Heart left ventricle (tissue), 16 donors: ENCODE measurements around the gene USP32. TPM values are rescaled to one million over a fixed set of nuclear protein-coding genes. Genes with fewer than 3 reads are reported as not detected.

Source experiments
- ATAC-seq, 4 donors: fragments of 200-7000 bp; cut with Tn5 transposase; one replicate each; pipeline ENCODE4 v1.9.1; 2020 to 2022; ENCODE audit warnings: moderate library complexity in 4 of 4, mild to moderate bottlenecking in 3 of 4, moderate number of reproducible peaks in 1 of 4
- DNase-seq, 5 donors: peaks; one replicate each; pipeline ENCODE4 v3.0.0-alpha.2; 2020
- H3K27ac ChIP-seq, 12 donors: fragments of 200-600 bp; sonication (generic) in 4 of 12; one replicate each; pipeline versions ENCODE4 v1.5.0 to v1.8.0; 2016 to 2022; ENCODE audit warnings: mild to moderate bottlenecking in 2 of 12
- H3K27me3 ChIP-seq, 9 donors: fragments of 200-600 bp; sonication (generic) in 2 of 9; one replicate each; pipeline versions ENCODE4 v1.5.1 to v1.8.0; 2016 to 2022; ENCODE audit warnings: mild to moderate bottlenecking in 3 of 9
- H3K36me3 ChIP-seq, 9 donors: fragments of 200-600 bp; sonication (generic) in 2 of 9; one replicate each; pipeline versions ENCODE4 v1.5.0 to v1.8.0; 2018 to 2022; ENCODE audit warnings: mild to moderate bottlenecking in 2 of 9
- H3K4me1 ChIP-seq, 12 donors: fragments of 200-600 bp; sonication (generic) in 4 of 12; one replicate each; pipeline versions ENCODE4 v1.5.0 to v1.8.0; 2016 to 2022; ENCODE audit warnings: mild to moderate bottlenecking in 3 of 12
- H3K4me3 ChIP-seq, 12 donors: fragments of 200-600 bp; sonication (generic) in 4 of 12; one replicate each; pipeline versions ENCODE4 v1.5.0 to v1.8.0; 2017 to 2022; ENCODE audit warnings: mild to moderate bottlenecking in 9 of 12, moderate library complexity in 4 of 12
- H3K9me3 ChIP-seq, 12 donors: fragments of 200-600 bp; sonication (generic) in 4 of 12; one replicate each; pipeline versions ENCODE4 v1.5.0 to v1.8.0; 2016 to 2022; ENCODE audit warnings: mild to moderate bottlenecking in 1 of 12
- CTCF ChIP-seq, 12 donors: fragments of 200-600 bp; sonication (generic) in 4 of 12; IDR thresholded peaks; one replicate each; pipeline versions ENCODE4 v1.5.0 to v1.8.0; 2018 to 2022; ENCODE audit warnings: antibody characterized with exemption in 12 of 12, mild to moderate bottlenecking in 5 of 12
- POLR2A ChIP-seq, 2 donors: fragments of 450-650 bp; IDR thresholded peaks; one replicate each; pipeline ENCODE4 v1.6.1; 2017; ENCODE audit warnings: antibody characterized with exemption in 2 of 2, mild to moderate bottlenecking in 2 of 2, moderate library complexity in 2 of 2
- WGBS, 4 donors: extraction: QIAGEN DNeasy Blood & Tissue Kit in 2 of 4; methylation state at CpG; one replicate each; pipeline versions ENCODE4 v1.1.5 to v1.1.7; 2013 to 2018; 5-methylcytosine and 5-hydroxymethylcytosine counted together
- intact Hi-C, 10 donors: fragments of 100-400 bp; cut with DNase I; formaldehyde crosslinking; loops; one replicate each; pipeline versions ENCODE4 v1.11.1 to v1.14.2; 2022
- polyA plus RNA-seq, 2 donors: library from polyadenylated mRNA; stranded (reverse); fragments of 200-250 nt; gene quantifications; one replicate each; pipeline ENCODE4 v1.2.3, GENCODE V29; 2013
- total RNA-seq, 9 donors: library from RNA; depleted of rRNA in 2 of 9; stranded (reverse); fragments of >200 nt in 2 of 9; fragmentation: NEBNext Ultra II Directional in 3 of 9; extraction: Animal tissue kit (Norgen Biotek cat#: 25700) in 3 of 9; gene quantifications; one replicate each; pipeline versions ENCODE4 v1.1.0 to v1.2.4, GENCODE V29; 2016 to 2023
- donor health status: ischemic (EF 13 %, LVEDD 7.1; RV severe dilation, severe dysfunction).
- donor health status: healthy with polysubstance abuse.
- donor health status: DM: no; HTN: yes; CAD: no.
- donor health status: DM: no; HTN: no; CAD: no.
- donor health status: ischemic (EF 25% LVEDD 6.9; RV normal size, moderate dysfunction).
- donor health status: ischemic (EF 25% LVEDD 5.7; RV mildly dilated, moderate dysfunction).
- donor health status: healthy.
- donor health status: DM: yes; HTN: yes; CAD: no.
- donor health status: ischemic (EF 35%, LVEDD 5.7; RV mildly dilated, moderate dysfunction).
- donor health status: nonischemic (EF 11% LVEDD 7.7; RV severe dilation, severe dysfunction).
- donor health status: DM: yes; HTN: yes; CAD: no.
- donor health status: PGD.
- donor health status: ischemic (EF 29% LVEDD 5.4; RV normal size, mild dysfunction).
- donor health status: nonischemic (EF 23%, LVEDD 6.1; RV moderate dilation, normal function).

The USP32 gene
- total and polyA plus RNA-seq, 11 donors, result 9.8 to 50.0 (median 30.3) TPM

GRCh38 chr17:60244656-60245055, 147.3 kb downstream of the USP32 start:
- TF ChIP-seq POLR2A (IDR thresholded peaks at IDR 0.05), result no peak
- TF ChIP-seq CTCF (IDR thresholded peaks at IDR 0.05), result no peak
- 96 to 98% (median 97%) methylated on average over 8 of the region's 8 CpGs for WGBS, 4 donors
- no peak for ATAC-seq
- no peaks in the 10 kb centered on the region for H3K4me1 ChIP-seq
- intact Hi-C loops, result no loop called here
- no peak overlapping the region for H3K27ac ChIP-seq
- no peak for DNase-seq
- H3K4me3 ChIP-seq, result no peak overlapping the region
- peaks cover 0 to 37% (median 12%) of the 10 kb centered on the region in 9 donors for H3K36me3 ChIP-seq
- no peaks in the 10 kb centered on the region for H3K27me3 ChIP-seq
- peaks cover 0 to 10% (median 0%) of the 10 kb centered on the region in 12 donors for H3K9me3 ChIP-seq

- DNase-seq (no peak), ATAC-seq (no peak)
- intact Hi-C loops, result no loop called here
- Histone ChIP-seq H3K4me1 (no peaks in the 10 kb centered on the region), H3K36me3 (peaks cover 0 to 27% (median 14%) of the 10 kb centered on the region in 9 donors), H3K27me3 (no peaks in the 10 kb centered on the region), H3K4me3 (no peak overlapping the region), H3K27ac (no peak overlapping the region), H3K9me3 (peaks cover 0 to 12% (median 0%) of the 10 kb centered on the region in 12 donors)
- WGBS, 4 donors, result 76 to 98% (median 97%) methylated on average over 3 of the region's 3 CpGs
- TF ChIP-seq CTCF (IDR thresholded peaks at IDR 0.05) (no peak), POLR2A (IDR thresholded peaks at IDR 0.05) (no peak)
Measured at GRCh38 chr17:60240290-60240689, 151.6 kb downstream of the USP32 start.

GRCh38 chr17:60231691-60232090, 160.2 kb downstream of the USP32 start:
- intact Hi-C loops, result loop anchor here in 6 of 10 donors (1.0 to 10.0 kb wide), 4 partner anchors 201 to 206 kb away; no protein-coding TSS in a partner anchor

DNA sequence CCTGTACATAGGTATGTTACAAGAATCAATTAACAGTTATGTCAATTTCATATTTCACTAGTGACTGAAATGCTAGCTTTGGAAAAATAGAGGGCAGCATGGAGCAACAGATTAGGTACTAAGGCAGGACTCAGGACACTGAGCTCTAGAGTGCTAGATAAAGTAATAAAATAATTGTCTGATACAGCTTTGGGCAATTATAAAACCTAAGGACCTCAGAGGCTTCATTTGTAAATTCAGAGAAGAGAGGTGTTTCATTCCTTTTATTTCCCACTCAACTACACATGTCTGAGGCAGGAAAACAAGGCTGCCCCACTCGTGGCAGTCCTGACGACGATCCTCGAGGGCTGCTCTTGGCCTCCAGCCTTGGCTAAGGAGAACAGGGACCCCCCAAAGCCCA, 160.7 kb downstream of the USP32 start:
- 81 to 92% (median 88%) methylated on average over 4 of the region's 4 CpGs for WGBS, 4 donors
- TF ChIP-seq CTCF (IDR thresholded peaks at IDR 0.05) (peak in 10 of 12 donors; percentile 23 to 54 (median 38)), POLR2A (IDR thresholded peaks at IDR 0.05) (no peak)
- H3K27me3 ChIP-seq, result no peaks in the 10 kb centered on the region
- intact Hi-C loops, result loop anchor here in 6 of 10 donors (1.0 to 10.0 kb wide), 4 partner anchors 201 to 206 kb away; no protein-coding TSS in a partner anchor
- ATAC-seq, result no peak
- H3K4me3 ChIP-seq, result no peak overlapping the region
- H3K27ac ChIP-seq, result no peak overlapping the region
- no peaks in the 10 kb centered on the region for H3K9me3 ChIP-seq
- H3K4me1 ChIP-seq, result peaks cover 0 to 2% (median 0%) of the 10 kb centered on the region in 12 donors
- peaks cover 0 to 38% (median 22%) of the 10 kb centered on the region in 9 donors for H3K36me3 ChIP-seq
- DNase-seq, result no peak

More at GRCh38 chr17:60231691-60232090, 160.2 kb downstream of the USP32 start:
- DNase-seq (no peak), ATAC-seq (no peak)
- Histone ChIP-seq H3K4me3 (no peak overlapping the region), H3K36me3 (peaks cover 0 to 37% (median 18%) of the 10 kb centered on the region in 9 donors), H3K9me3 (no peaks in the 10 kb centered on the region), H3K27ac (no peak overlapping the region), H3K27me3 (no peaks in the 10 kb centered on the region), H3K4me1 (peaks cover 0 to 2% (median 0%) of the 10 kb centered on the region in 12 donors)
- 73 to 97% (median 92%) methylated on average over 2 of the region's 2 CpGs for WGBS, 4 donors
- no peak for TF ChIP-seq CTCF (IDR thresholded peaks at IDR 0.05)
- no peak for TF ChIP-seq POLR2A (IDR thresholded peaks at IDR 0.05)
